Esophagus muscularis mucosa (tissue), 3 donors: ENCODE results near the gene TRPM3.

Source experiments
- CTCF ChIP-seq, 3 experiments: fragments of 200-600 bp in 2 of 3; fragments of 450-650 bp in 1 of 3; sonication (generic) in 2 of 3; IDR thresholded peaks; one replicate each; pipeline ENCODE4 v1.5.1; 2017 to 2019; ENCODE audit warnings: antibody characterized with exemption in 3 of 3, mild to moderate bottlenecking in 2 of 3, moderate library complexity in 1 of 3
- POLR2A ChIP-seq: fragments of 450-650 bp; IDR thresholded peaks from one replicate; pipeline ENCODE4 v1.6.1; 2017; ENCODE audit warnings: antibody characterized with exemption, moderate library complexity, mild to moderate bottlenecking, low read depth

- TF ChIP-seq CTCF (IDR thresholded peaks at IDR 0.05) (no peak), POLR2A (no peak)
Measured at GRCh38 chr9:71036501-71036900, 84.9 kb downstream of the TRPM3 start.
